SK-N-MC (cell line): ENCODE measurements around the gene PRKCI.
"Not testable (repeated sequence)": the region's sequence is repeated elsewhere in the genome, so short reads cannot be mapped to it uniquely, and the experiment has no call there.

ENCODE experiments used
- EZH2 ChIP-seq: fragments of 200-600 bp; sonication (generic); IDR thresholded peaks from one replicate; pipeline ENCODE4 v1.6.1; 2017; ENCODE audit warnings: antibody characterized with exemption
- POLR2AphosphoS5 ChIP-seq: IDR thresholded peaks from 2 replicates; pipeline ENCODE4 v1.6.1; 2012; ENCODE audit warnings: mild to moderate bottlenecking, low read depth, low read length, borderline replicate concordance

DNA sequence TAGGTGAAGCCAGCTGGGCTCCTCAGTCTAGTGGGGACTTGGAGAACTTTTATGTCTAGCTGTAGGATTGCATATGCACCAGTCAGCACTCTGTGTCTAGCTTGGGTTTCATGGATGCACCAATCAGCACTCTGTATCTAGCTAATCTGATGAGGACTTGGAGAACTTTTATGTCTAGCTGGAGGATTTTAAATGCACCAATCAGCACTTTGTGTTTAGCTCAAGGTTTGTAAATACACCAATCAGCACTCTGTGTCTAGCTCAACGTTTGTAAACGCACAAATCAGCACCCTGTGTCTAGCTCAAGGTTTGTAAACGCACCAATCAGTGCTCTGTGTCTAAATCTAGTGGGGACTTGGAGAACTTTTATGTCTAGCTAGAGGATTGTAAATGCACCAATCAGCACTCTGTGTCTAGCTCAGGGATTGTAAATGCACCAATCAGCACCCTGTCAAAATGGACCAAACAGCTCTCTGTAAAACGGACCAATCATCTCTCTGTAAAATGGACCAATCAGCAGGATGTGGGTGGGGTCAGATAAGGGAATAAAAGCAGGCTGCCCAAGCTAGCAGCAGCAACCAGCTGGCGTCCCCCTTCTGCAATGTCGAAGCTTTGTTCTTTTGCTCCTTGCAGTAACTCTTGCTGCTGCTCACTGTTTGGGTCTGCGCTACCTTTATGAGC is 105.8 kb downstream of the PRKCI start:
- not testable (repeated sequence) for TF ChIP-seq POLR2AphosphoS5, EZH2
